ENCODE measurements around the gene DCPS. TPM values are rescaled to one million over a fixed set of nuclear protein-coding genes. Genes with fewer than 3 reads are reported as not detected.

Gene DCPS, protein sequence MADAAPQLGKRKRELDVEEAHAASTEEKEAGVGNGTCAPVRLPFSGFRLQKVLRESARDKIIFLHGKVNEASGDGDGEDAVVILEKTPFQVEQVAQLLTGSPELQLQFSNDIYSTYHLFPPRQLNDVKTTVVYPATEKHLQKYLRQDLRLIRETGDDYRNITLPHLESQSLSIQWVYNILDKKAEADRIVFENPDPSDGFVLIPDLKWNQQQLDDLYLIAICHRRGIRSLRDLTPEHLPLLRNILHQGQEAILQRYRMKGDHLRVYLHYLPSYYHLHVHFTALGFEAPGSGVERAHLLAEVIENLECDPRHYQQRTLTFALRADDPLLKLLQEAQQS
- 17.1 to 19.9 TPM (median 18.3 TPM) in 5 replicates for total RNA-seq (2022; extraction: Qiagen RNA extraction)

GRCh38 chr11:126303623-126304456 is at the start of gene DCPS:
Gene DCPS (plus strand): TSS chr11:126304060. CDS start chr11:126304081, 21 bp downstream.

DNA sequence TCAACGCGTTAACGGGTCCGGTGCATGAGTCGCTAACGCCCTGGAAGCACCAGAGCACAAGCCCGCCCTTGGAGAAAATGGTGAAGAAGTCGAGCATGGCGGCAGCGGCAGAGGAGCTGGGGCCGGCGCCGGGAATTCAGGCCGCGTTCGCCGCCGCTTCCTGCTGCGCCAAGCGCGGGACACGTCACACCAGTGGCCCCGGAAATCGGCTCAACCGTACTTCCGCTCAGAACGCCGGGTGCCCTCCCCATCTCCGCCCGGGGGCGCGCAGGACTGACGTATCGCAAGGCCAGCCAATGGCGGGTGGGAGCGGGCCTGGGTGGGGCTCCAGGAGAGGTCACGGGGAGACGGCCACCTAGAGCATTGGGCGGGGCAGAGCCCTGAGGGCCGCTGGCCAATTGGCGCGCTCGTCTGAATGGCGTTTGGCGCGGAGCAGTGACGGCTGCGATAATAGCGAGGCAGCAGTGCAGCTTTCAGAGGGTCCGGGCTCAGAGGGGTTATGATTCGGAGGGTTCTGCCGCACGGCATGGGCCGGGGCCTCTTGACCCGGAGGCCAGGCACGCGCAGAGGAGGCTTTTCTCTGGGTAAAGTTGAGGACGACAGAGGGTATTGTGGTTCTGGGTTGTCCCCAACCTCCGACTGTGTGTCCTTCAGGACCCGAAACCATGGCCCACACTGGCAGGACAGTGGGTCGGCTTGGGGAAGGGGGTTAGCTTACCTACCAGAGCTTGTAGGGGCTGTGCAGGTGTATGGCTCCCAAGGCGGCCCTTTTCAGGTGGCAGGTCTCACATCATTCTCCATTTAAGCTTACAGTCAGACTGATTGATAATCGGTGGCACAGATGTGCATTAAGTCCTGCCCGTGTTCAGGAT is 34.9 kb upstream of the DCPS start, which contains the start of the genes FOXRED1 and SRPRA:
Gene FOXRED1, plus strand, starts transcription at position 447 of the 872 bp plus-strand sequence. Its CDS starts 53 bp downstream, at position 500.
Gene SRPRA, minus strand, starts transcription at position 188 of the 872 bp plus-strand sequence. Its CDS starts 91 bp downstream, at position 97.

DNA sequence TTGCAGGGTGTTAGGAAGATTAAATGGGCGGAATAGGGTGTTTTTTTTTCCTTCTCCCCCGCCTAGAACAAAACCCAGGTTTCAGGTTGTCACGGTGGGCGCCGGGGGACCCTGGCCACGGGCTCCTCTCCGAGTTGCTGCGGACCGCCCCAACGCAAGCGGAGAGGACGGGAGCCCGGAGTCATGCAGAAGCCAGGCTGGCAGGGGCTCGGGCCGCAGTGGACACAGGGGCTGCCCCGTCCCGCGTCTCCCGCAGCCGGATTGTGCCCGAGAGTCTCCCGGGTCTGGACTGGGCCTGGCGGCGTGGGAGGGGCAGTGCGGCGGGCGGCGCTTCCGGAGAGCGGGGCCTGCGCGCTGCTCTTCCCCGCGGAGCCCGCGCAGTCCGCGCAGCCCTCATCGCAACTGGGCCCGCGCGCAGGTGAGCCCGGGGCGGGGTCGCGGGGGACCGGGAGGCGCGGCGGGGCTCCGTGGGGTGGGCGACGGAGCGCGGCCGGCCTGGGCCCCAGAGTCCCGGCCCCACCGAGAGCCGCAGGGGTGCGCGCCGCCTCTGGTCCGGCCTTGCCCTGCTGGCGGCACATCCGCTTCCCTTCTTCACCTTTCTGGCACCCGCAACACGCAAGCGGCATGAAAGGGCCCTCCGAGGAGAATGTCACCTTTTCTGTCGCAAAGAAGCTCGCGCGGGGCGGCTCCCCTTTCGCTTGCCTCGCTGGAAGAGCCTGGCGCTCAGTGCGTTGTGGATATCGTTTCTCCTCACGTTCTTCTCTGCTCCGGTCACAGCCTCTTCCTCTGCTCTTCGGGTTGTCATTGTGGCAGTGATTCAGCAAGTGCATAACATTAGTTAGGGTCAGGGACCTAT is 20.9 kb upstream of the DCPS start, which contains the start of gene TIRAP:
Gene TIRAP, plus strand, starts transcription at position 358 of the 856 bp plus-strand sequence. CDS start 7,802 bp downstream, outside the sequence.

GRCh38 chr11:126355324-126355925 is 51.6 kb downstream of the DCPS start, which contains the start of gene ST3GAL4:
Gene ST3GAL4 (plus strand): TSS chr11:126355686. CDS start chr11:126406156, 50,470 bp downstream.

Other genes with a start within 250 kb of the DCPS start
- gene CDON, start 241.2 kb upstream of the DCPS start, total RNA-seq (2022; extraction: Qiagen RNA extraction): 1.6 to 2.6 TPM (median 1.9 TPM) in 5 replicates
- 15.9 to 17.4 TPM (median 16.5 TPM) in 5 replicates for gene RPUSD4, start 92.4 kb upstream of the DCPS start, total RNA-seq (2022; extraction: Qiagen RNA extraction)
- 13.9 to 17.3 TPM (median 14.8 TPM) in 5 replicates for gene FAM118B, start 92.3 kb upstream of the DCPS start, total RNA-seq (2022; extraction: Qiagen RNA extraction)
- gene SRPRA, start 35.2 kb upstream of the DCPS start, total RNA-seq (2022; extraction: Qiagen RNA extraction): 57.1 to 61.3 TPM (median 58.8 TPM) in 5 replicates
- 20.7 to 24.9 TPM (median 22.8 TPM) in 5 replicates for gene FOXRED1, start 34.9 kb upstream of the DCPS start, total RNA-seq (2022; extraction: Qiagen RNA extraction)
- 5.3 to 6.9 TPM (median 6.3 TPM) in 5 replicates for gene TIRAP, start 21.0 kb upstream of the DCPS start, total RNA-seq (2022; extraction: Qiagen RNA extraction)
- 30.6 to 32.4 TPM (median 30.7 TPM) in 5 replicates for gene ST3GAL4, start 51.6 kb downstream of the DCPS start, total RNA-seq (2022; extraction: Qiagen RNA extraction)